Suprapubic skin (tissue), 3 donors: ENCODE measurements around the gene NCAM1.

Experiments used
- CTCF ChIP-seq, 2 donors: fragments of 200-600 bp in 1 of 2; fragments of 450-650 bp in 1 of 2; sonication (generic) in 1 of 2; IDR thresholded peaks; one replicate each; pipeline ENCODE4 v1.5.1; 2016 to 2019; ENCODE audit warnings: antibody characterized with exemption in 2 of 2, mild to moderate bottlenecking in 1 of 2, moderate library complexity in 1 of 2
- EP300 ChIP-seq: sonication (generic); formaldehyde crosslinking; IDR thresholded peaks from one replicate; pipeline ENCODE4 v1.6.1; 2017; ENCODE audit warnings: antibody characterized with exemption

- peak; percentile 84 to 92 for TF ChIP-seq CTCF (IDR thresholded peaks at IDR 0.05)
- TF ChIP-seq EP300 = no peak
These were observed 344.5 kb downstream of the NCAM1 start for GRCh38 chr11:113305440-113306336.
